CD14-positive monocyte (primary cell): ENCODE data around the gene HPGDS. TPM values are rescaled to one million over a fixed set of nuclear protein-coding genes. Genes with fewer than 3 reads are reported as not detected.
"Not testable (repeated sequence)": the region's sequence is repeated elsewhere in the genome, so short reads cannot be mapped to it uniquely, and the experiment has no call there.

Experiments
- DNase-seq, 3 donors: peaks; one replicate each; pipeline ENCODE4 v3.0.0-alpha.2; 2011 to 2022
- H2AFZ ChIP-seq: 2 replicates; pipeline ENCODE4 v1.6.0; 2012; ENCODE audit warnings: mild to moderate bottlenecking, low read depth, low read length, inconsistent platforms; ENCODE audit not compliant: insufficient read depth, poor library complexity, severe bottlenecking
- H3K27ac ChIP-seq, 2 donors: 1 replicate in 1 of 2; 2 replicates in 1 of 2; pipeline ENCODE4 v1.5.1; 2012 to 2013; ENCODE audit warnings: low read length in 2 of 2, control low read depth in 1 of 2, inconsistent platforms in 1 of 2, low read depth in 1 of 2, mild to moderate bottlenecking in 1 of 2
- H3K27me3 ChIP-seq, 2 donors: one replicate each; pipeline versions ENCODE4 v1.6.0 to v1.6.1; 2011 to 2013; ENCODE audit warnings: low read length in 2 of 2; ENCODE audit not compliant: control insufficient read depth in 2 of 2, insufficient read depth in 2 of 2
- H3K36me3 ChIP-seq, 2 donors: replicated peaks in 1 of 2; 1 replicate in 1 of 2; 2 replicates in 1 of 2; pipeline versions ENCODE4 v1.5.1 to v1.6.1; 2012 to 2013; ENCODE audit warnings: low read length in 2 of 2, control low read depth in 1 of 2, inconsistent platforms in 1 of 2, mild to moderate bottlenecking in 1 of 2; ENCODE audit not compliant: insufficient read depth in 2 of 2, control insufficient read depth in 1 of 2
- H3K4me1 ChIP-seq, 2 donors: 1 replicate in 1 of 2; 2 replicates in 1 of 2; pipeline versions ENCODE4 v1.5.1 to v1.6.1; 2012 to 2013; ENCODE audit warnings: low read length in 2 of 2, control low read depth in 1 of 2, inconsistent platforms in 1 of 2, mild to moderate bottlenecking in 1 of 2, moderate library complexity in 1 of 2; ENCODE audit not compliant: insufficient read depth in 2 of 2, control insufficient read depth in 1 of 2
- H3K4me2 ChIP-seq: replicated peaks from 2 replicates; pipeline ENCODE3; 2012; ENCODE audit warnings: low read length, moderate library complexity, mild to moderate bottlenecking; ENCODE audit not compliant: poor library complexity, severe bottlenecking; ENCODE audit errors: extremely low read depth
- H3K4me3 ChIP-seq, 3 experiments: fragments of 200-600 bp in 1 of 3; sonication (generic) in 1 of 3; replicated peaks in 1 of 3; 1 replicate in 2 of 3; 2 replicates in 1 of 3; pipeline ENCODE4 v1.5.1; 2011 to 2013; ENCODE audit warnings: low read length in 3 of 3, mild to moderate bottlenecking in 3 of 3, control low read depth in 2 of 3, low read depth in 2 of 3, inconsistent platforms in 1 of 3, moderate library complexity in 1 of 3
- H3K79me2 ChIP-seq: 2 replicates; pipeline ENCODE4 v1.6.0; 2012; ENCODE audit warnings: mild to moderate bottlenecking, control low read depth, inconsistent platforms, low read length, moderate library complexity; ENCODE audit not compliant: insufficient read depth
- H3K9ac ChIP-seq: 2 replicates; pipeline ENCODE4 v1.6.0; 2017; ENCODE audit warnings: low read length, mild to moderate bottlenecking; ENCODE audit not compliant: insufficient read depth, poor library complexity, severe bottlenecking
- H3K9me3 ChIP-seq, 2 donors: replicated peaks in 1 of 2; 1 replicate in 1 of 2; 2 replicates in 1 of 2; pipeline versions ENCODE4 v1.5.1 to v1.6.1; 2012 to 2013; ENCODE audit warnings: low read length in 2 of 2, control low read depth in 1 of 2; ENCODE audit not compliant: control insufficient read depth in 1 of 2, insufficient read depth in 1 of 2
- H4K20me1 ChIP-seq: 2 replicates; pipeline ENCODE4 v1.6.0; 2012; ENCODE audit warnings: mild to moderate bottlenecking, low read length, control low read depth, moderate library complexity; ENCODE audit not compliant: insufficient read depth
- H3K27ac Mint-ChIP-seq, 7 donors: one replicate each; pipeline ENCODE4 v1.8.0; 2020; ENCODE audit warnings: mild to moderate bottlenecking in 7 of 7, mixed read lengths in 7 of 7, moderate library complexity in 6 of 7, inconsistent platforms in 2 of 7
- H3K27me3 Mint-ChIP-seq, 3 donors: one replicate each; pipeline ENCODE4 v1.8.0; 2021 to 2022; ENCODE audit warnings: low read depth in 3 of 3, mild to moderate bottlenecking in 3 of 3, mixed read lengths in 3 of 3, moderate library complexity in 3 of 3, inconsistent platforms in 1 of 3
- H3K36me3 Mint-ChIP-seq, 2 donors: one replicate each; pipeline ENCODE4 v1.8.0; 2020; ENCODE audit warnings: mixed read lengths in 2 of 2, inconsistent platforms in 1 of 2, mild to moderate bottlenecking in 1 of 2
- H3K4me1 Mint-ChIP-seq: one replicate; pipeline ENCODE4 v1.8.0; 2020; ENCODE audit warnings: mild to moderate bottlenecking, mixed read lengths
- H3K4me3 Mint-ChIP-seq, 2 donors: one replicate each; pipeline ENCODE4 v1.8.0; 2020; ENCODE audit warnings: mild to moderate bottlenecking in 2 of 2, mixed read lengths in 2 of 2, moderate library complexity in 1 of 2
- H3K9me3 Mint-ChIP-seq, 7 donors: one replicate each; pipeline ENCODE4 v1.8.0; 2020 to 2022; ENCODE audit warnings: mixed read lengths in 7 of 7, mild to moderate bottlenecking in 6 of 7, moderate library complexity in 6 of 7, inconsistent platforms in 2 of 7
- CTCF ChIP-seq: fragments of 200-600 bp; IDR thresholded peaks from one replicate; pipeline ENCODE4 v1.8.0; 2022; ENCODE audit warnings: antibody characterized with exemption, mild to moderate bottlenecking
- WGBS: methylation state at CpG from one replicate; pipeline ENCODE4 v1.1.5; 2013; ENCODE audit warnings: missing lambda C conversion rate; ENCODE audit not compliant: insufficient coverage; 5-methylcytosine and 5-hydroxymethylcytosine counted together
- intact Hi-C, 2 donors: fragments of 100-400 bp; cut with micrococcal nuclease; formaldehyde crosslinking; loops; one replicate each; pipeline versions ENCODE4 v1.15.0 to v1.15.1; 2023
- polyA plus RNA-seq, 3 donors: library from polyadenylated mRNA; depleted of rRNA in 1 of 3; unstranded in 2 of 3; stranded (reverse) in 1 of 3; fragments of 300-500 nt in 2 of 3; fragments of >200 nt in 1 of 3; fragmentation: Illumina TruSeq in 2 of 3; gene quantifications; 1 replicate in 2 of 3; 2 replicates in 1 of 3; pipeline ENCODE4 v1.2.3, GENCODE V29; 2012 to 2021

The HPGDS gene
- polyA plus RNA-seq, 3 donors, result 0.05 to 0.30 TPM; not detected in 1

- Histone ChIP-seq H3K9me3 (no peaks in the 10 kb centered on the region), H3K4me1 (no peaks in the 10 kb centered on the region), H3K36me3 (no peaks in the 10 kb centered on the region), H3K27ac (no peak overlapping the region), H3K79me2 (no peaks in the 10 kb centered on the region), H2AFZ (no peak overlapping the region), H3K4me2 (no peak overlapping the region), H3K4me3 (no peak overlapping the region), H4K20me1 (no peaks in the 10 kb centered on the region), H3K9ac (no peak overlapping the region), H3K27me3 (no peaks in the 10 kb centered on the region)
- Mint-ChIP-seq H3K9me3 (peaks cover 0 to 2% (median 0%) of the 10 kb centered on the region in 7 donors), H3K36me3 (no peaks in the 10 kb centered on the region), H3K27me3 (peaks cover 0 to 1% (median 0%) of the 10 kb centered on the region in 3 donors), H3K27ac (peak overlapping the region in 1 of 7 donors; percentile 18), H3K4me1 (no peaks in the 10 kb centered on the region), H3K4me3 (no peak overlapping the region)
- intact Hi-C loops, result no loop called here
- WGBS, result no CpG with 5 or more reads among the region's 2 CpGs
- DNase-seq, result no peak
- no peak for TF ChIP-seq CTCF
Observed at GRCh38 chr4:94302191-94302590, 40.4 kb downstream of the HPGDS start.

GRCh38 chr4:94298725-94299252, 43.8 kb downstream of the HPGDS start:
- H3K9me3 ChIP-seq, result no peaks in the 10 kb centered on the region
- intact Hi-C loops, result no loop called here
- H3K4me3 ChIP-seq, result no peak overlapping the region
- DNase-seq, result no peak
- no peak overlapping the region for H3K9ac ChIP-seq
- H3K4me1 Mint-ChIP-seq, result peaks cover 14% of the 10 kb centered on the region
- H3K36me3 Mint-ChIP-seq, result peaks cover 0 to 2% of the 10 kb centered on the region in 2 donors
- H3K27ac ChIP-seq, result no peak overlapping the region
- no peaks in the 10 kb centered on the region for H3K4me1 ChIP-seq
- H3K4me3 Mint-ChIP-seq, result no peak overlapping the region
- H2AFZ ChIP-seq, result no peak overlapping the region
- peaks cover 0 to 4% (median 0%) of the 10 kb centered on the region in 3 donors for H3K27me3 Mint-ChIP-seq
- H3K36me3 ChIP-seq, result no peaks in the 10 kb centered on the region
- no peaks in the 10 kb centered on the region for H3K79me2 ChIP-seq
- 83% methylated on average over 2 of the region's 4 CpGs for WGBS
- no peak for TF ChIP-seq CTCF
- no peak overlapping the region for H3K4me2 ChIP-seq
- no peaks in the 10 kb centered on the region for H4K20me1 ChIP-seq
- H3K27ac Mint-ChIP-seq, result no peak overlapping the region
- H3K27me3 ChIP-seq, result no peaks in the 10 kb centered on the region
- H3K9me3 Mint-ChIP-seq, result peaks cover 0 to 2% (median 0%) of the 10 kb centered on the region in 7 donors

GRCh38 chr4:94295473-94295872, 47.2 kb downstream of the HPGDS start:
- H3K27ac ChIP-seq, H4K20me1 ChIP-seq, intact Hi-C loops, H3K9ac ChIP-seq, H3K9me3 ChIP-seq, H2AFZ ChIP-seq, H3K79me2 ChIP-seq, H3K27me3 Mint-ChIP-seq, DNase-seq, H3K4me2 ChIP-seq, H3K27me3 ChIP-seq, H3K4me3 ChIP-seq, H3K9me3 Mint-ChIP-seq, H3K4me1 ChIP-seq: not testable (repeated sequence)
- H3K4me1 Mint-ChIP-seq, result peaks cover 14% of the 10 kb centered on the region
- 13% methylated on average over 5 of the region's 6 CpGs for WGBS
- peaks cover 8 to 16% of the 10 kb centered on the region in 2 donors for H3K36me3 Mint-ChIP-seq
- H3K4me3 Mint-ChIP-seq, result peak overlapping the region; percentile 62 to 72
- peak overlapping the region in 1 of 7 donors; percentile 48 for H3K27ac Mint-ChIP-seq
- peaks cover 3 to 17% of the 10 kb centered on the region in 2 donors for H3K36me3 ChIP-seq
